ENCODE measurements around the gene THSD7A.

DNA sequence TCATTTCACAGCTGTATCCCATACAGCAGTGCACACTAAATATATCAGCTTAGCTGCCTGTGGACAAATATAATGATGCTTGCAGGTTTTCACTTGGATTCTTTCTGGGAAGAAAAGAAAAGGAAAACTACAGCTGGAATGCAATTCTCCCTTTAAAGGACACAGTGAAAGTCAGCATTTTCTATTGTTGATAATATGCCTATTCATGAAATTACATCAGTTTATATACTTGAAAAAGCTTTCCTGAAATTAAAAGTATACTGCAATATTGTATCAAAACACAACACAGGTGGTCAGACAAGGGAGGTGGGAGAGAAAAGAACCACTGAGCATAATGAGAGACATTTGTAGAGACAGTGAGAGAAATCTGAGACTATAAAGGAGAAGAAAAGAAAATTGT, 20.3 kb downstream of the THSD7A start:
- TF ChIP-seq EZH2 (IDR thresholded peaks at IDR 0.05): no peak
- TF ChIP-seq POLR2AphosphoS5 (IDR thresholded peaks at IDR 0.05; ENCODE audit: borderline replicate concordance, low read depth, low read length): no peak
- TF ChIP-seq FOXP2 (optimal IDR thresholded peaks at IDR 0.05; ENCODE audit: control extremely low read depth, extremely low read length, insufficient read depth): no peak

All from SK-N-MC (cell line).